Frontal cortex (tissue), 1 donor: ENCODE results near the gene DMAP1. TPM values are rescaled to one million over a fixed set of nuclear protein-coding genes. Genes with fewer than 3 reads are reported as not detected.

Experiments used
- small RNA-seq: library from RNA; depleted of rRNA; stranded (forward); fragments of <200 nt; gene quantifications from one replicate; pipeline ENCODE3, GENCODE V24; 2014
- total RNA-seq: library from RNA; depleted of rRNA; stranded (reverse); fragments of >200 nt; gene quantifications from one replicate; pipeline ENCODE4 v1.2.3, GENCODE V29; 2014

DMAP1 gene
- total RNA-seq, 1 donor from 2014 or later, result 26.5 TPM

Small RNAs within 50 kb of the gene (small RNA-seq; reads per million reads assigned to genes)
- gene AL035417.1, result not detected

Other genes with a start within 250 kb of the DMAP1 start
- gene DPH2, start 243.5 kb upstream of the DMAP1 start, total RNA-seq, result 12.2 TPM
- gene ATP6V0B, start 238.5 kb upstream of the DMAP1 start, total RNA-seq, result 265 TPM
- 119 TPM for gene B4GALT2, start 234.3 kb upstream of the DMAP1 start, total RNA-seq
- 5.3 TPM for gene CCDC24, start 221.9 kb upstream of the DMAP1 start, total RNA-seq
- 2.9 TPM for gene SLC6A9, start 182.0 kb upstream of the DMAP1 start, total RNA-seq
- gene KLF17, start 94.7 kb upstream of the DMAP1 start, total RNA-seq, result under 0.01 TPM
- gene KLF18, start 71.8 kb upstream of the DMAP1 start, total RNA-seq, result not detected
- 79.5 TPM for gene ERI3, start 141.8 kb downstream of the DMAP1 start, total RNA-seq
- 48.1 TPM for gene RNF220, start 191.8 kb downstream of the DMAP1 start, total RNA-seq